Endodermal cell (in vitro differentiated cells): ENCODE data around the gene NUDT4. TPM values are rescaled to one million over a fixed set of nuclear protein-coding genes. Genes with fewer than 3 reads are reported as not detected.

ENCODE experiments used
- DNase-seq: peaks from one replicate; pipeline ENCODE4 v3.0.0-alpha.2; 2017
- H3K27ac ChIP-seq: 2 replicates; pipeline ENCODE4 v1.5.1; 2013; ENCODE audit warnings: mild to moderate bottlenecking, low read depth, low read length, moderate library complexity
- H3K27me3 ChIP-seq: 2 replicates; pipeline ENCODE4 v1.6.1; 2013; ENCODE audit warnings: mild to moderate bottlenecking, low read length, moderate library complexity; ENCODE audit not compliant: insufficient read depth, control insufficient read depth, poor library complexity, severe bottlenecking
- H3K36me3 ChIP-seq: 2 replicates; pipeline ENCODE4 v1.7.0; 2013; ENCODE audit warnings: mild to moderate bottlenecking, low read length, moderate library complexity; ENCODE audit not compliant: control insufficient read depth, insufficient read depth
- H3K4me1 ChIP-seq: one replicate; pipeline ENCODE4 v1.7.0; 2013; ENCODE audit warnings: low read length; ENCODE audit not compliant: control insufficient read depth, insufficient read depth
- H3K4me3 ChIP-seq: 2 replicates; pipeline ENCODE4 v1.5.1; 2013; ENCODE audit warnings: mild to moderate bottlenecking, low read length, moderate library complexity
- H3K9ac ChIP-seq: 2 replicates; pipeline ENCODE4 v1.6.1; 2013; ENCODE audit warnings: mild to moderate bottlenecking, low read length, moderate library complexity; ENCODE audit not compliant: poor library complexity, severe bottlenecking; ENCODE audit errors: extremely low read depth
- H3K9me3 ChIP-seq: 2 replicates; pipeline ENCODE4 v1.6.1; 2013; ENCODE audit warnings: mild to moderate bottlenecking, low read length, moderate library complexity; ENCODE audit not compliant: control insufficient read depth
- H3K27ac Mint-ChIP-seq: 2 replicates; pipeline ENCODE4 v1.8.0; 2020; ENCODE audit warnings: mixed read lengths
- H3K27me3 Mint-ChIP-seq: 2 replicates; pipeline ENCODE4 v1.8.0; 2021; ENCODE audit warnings: mild to moderate bottlenecking, mixed read lengths; ENCODE audit not compliant: insufficient read depth
- H3K36me3 Mint-ChIP-seq: 2 replicates; pipeline ENCODE4 v1.8.0; 2020; ENCODE audit warnings: low read depth, mixed read lengths
- H3K4me1 Mint-ChIP-seq: 2 replicates; pipeline ENCODE4 v1.8.0; 2020; ENCODE audit warnings: mixed read lengths
- H3K4me3 Mint-ChIP-seq: 2 replicates; pipeline ENCODE4 v1.8.0; 2020; ENCODE audit warnings: mild to moderate bottlenecking, moderate library complexity, mixed read lengths
- H3K9me3 Mint-ChIP-seq: 2 replicates; pipeline ENCODE4 v1.8.0; 2020; ENCODE audit warnings: mild to moderate bottlenecking, mixed read lengths
- WGBS, 2 experiments: methylation state at CpG; one replicate each; pipeline versions ENCODE4 v1.1.5 to v1.1.7; 2013; ENCODE audit warnings: missing lambda C conversion rate in 2 of 2, mixed read lengths in 1 of 2; ENCODE audit not compliant: insufficient coverage in 1 of 2, insufficient read length in 1 of 2; 5-methylcytosine and 5-hydroxymethylcytosine counted together
- total RNA-seq, 2 donors: library from RNA; stranded (reverse); fragmentation: NEBNext Ultra II Directional in 1 of 2; extraction: Animal tissue kit (Norgen Biotek cat#: 25700) in 1 of 2; gene quantifications; 2 replicates in 1 of 2; 3 replicates in 1 of 2; pipeline ENCODE4 v1.2.1, GENCODE V29; 2021
- TF ChIP-seq, protein P1 (sequence below): fragments of 200-600 bp; sonication (generic); conservative IDR thresholded peaks from 2 replicates; pipeline ENCODE4 v1.5.0; 2021; ENCODE audit warnings: antibody characterized with exemption, mild to moderate bottlenecking

NUDT4 gene
- total RNA-seq, 2 donors from 2014 or later, result 334 to 453 TPM

DNA sequence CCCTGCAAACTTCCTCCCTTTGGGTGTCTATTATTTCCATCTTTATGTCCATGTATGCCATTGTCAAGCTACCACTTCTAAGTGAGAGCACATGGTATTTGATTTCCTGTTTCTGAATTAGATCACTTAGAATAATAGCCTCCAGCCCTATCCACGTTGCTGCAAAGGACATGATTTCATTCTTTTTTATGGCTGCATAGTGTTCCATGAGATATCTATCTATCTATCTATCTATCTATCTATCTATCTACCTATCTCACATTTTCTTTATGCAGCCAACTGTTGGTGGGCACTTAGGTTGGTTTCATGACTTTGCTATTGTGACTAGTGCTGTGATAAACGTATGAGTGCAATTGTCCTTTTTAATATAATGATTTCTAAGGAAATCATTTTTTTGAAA is 78.4 kb downstream of the NUDT4 start:
- H3K9ac ChIP-seq, result no peak overlapping the region
- peaks cover 2% of the 10 kb centered on the region for H3K9me3 ChIP-seq
- 90% methylated on average over 2 of the region's 2 CpGs; no CpG with 5 or more reads in 1 of the 2 experiments for WGBS, 2 experiments
- H3K36me3 Mint-ChIP-seq, result no peaks in the 10 kb centered on the region
- H3K27me3 Mint-ChIP-seq, result no peaks in the 10 kb centered on the region
- H3K36me3 ChIP-seq, result no peaks in the 10 kb centered on the region
- H3K4me3 ChIP-seq, result no peak overlapping the region
- no peak overlapping the region for H3K27ac ChIP-seq
- no peaks in the 10 kb centered on the region for H3K4me1 ChIP-seq
- TF ChIP-seq, protein P1, sequence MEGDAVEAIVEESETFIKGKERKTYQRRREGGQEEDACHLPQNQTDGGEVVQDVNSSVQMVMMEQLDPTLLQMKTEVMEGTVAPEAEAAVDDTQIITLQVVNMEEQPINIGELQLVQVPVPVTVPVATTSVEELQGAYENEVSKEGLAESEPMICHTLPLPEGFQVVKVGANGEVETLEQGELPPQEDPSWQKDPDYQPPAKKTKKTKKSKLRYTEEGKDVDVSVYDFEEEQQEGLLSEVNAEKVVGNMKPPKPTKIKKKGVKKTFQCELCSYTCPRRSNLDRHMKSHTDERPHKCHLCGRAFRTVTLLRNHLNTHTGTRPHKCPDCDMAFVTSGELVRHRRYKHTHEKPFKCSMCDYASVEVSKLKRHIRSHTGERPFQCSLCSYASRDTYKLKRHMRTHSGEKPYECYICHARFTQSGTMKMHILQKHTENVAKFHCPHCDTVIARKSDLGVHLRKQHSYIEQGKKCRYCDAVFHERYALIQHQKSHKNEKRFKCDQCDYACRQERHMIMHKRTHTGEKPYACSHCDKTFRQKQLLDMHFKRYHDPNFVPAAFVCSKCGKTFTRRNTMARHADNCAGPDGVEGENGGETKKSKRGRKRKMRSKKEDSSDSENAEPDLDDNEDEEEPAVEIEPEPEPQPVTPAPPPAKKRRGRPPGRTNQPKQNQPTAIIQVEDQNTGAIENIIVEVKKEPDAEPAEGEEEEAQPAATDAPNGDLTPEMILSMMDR, result no peak
- no peaks in the 10 kb centered on the region for H3K4me1 Mint-ChIP-seq
- DNase-seq, result no peak
- no peaks in the 10 kb centered on the region for H3K27me3 ChIP-seq
- H3K27ac Mint-ChIP-seq, result no peak overlapping the region
- H3K9me3 Mint-ChIP-seq, result no peaks in the 10 kb centered on the region
- no peak overlapping the region for H3K4me3 Mint-ChIP-seq

Other genes with a start within 250 kb of the NUDT4 start
- 100 to 1,000 TPM; 177 to 179 TPM for gene UBE2N, start 64.0 kb downstream of the NUDT4 start, total RNA-seq
- 100 to 1,000 TPM in 1 of 2 donors, 10 to 100 TPM in 1; 91.1 to 131 TPM for gene MRPL42, start 89.6 kb downstream of the NUDT4 start, total RNA-seq
- 10 to 100 TPM; 46.9 to 60.2 TPM for gene SOCS2, start 194.8 kb downstream of the NUDT4 start, total RNA-seq